Measurements from ENCODE around the gene CD248.
"Not testable (repeated sequence)": the region's sequence is repeated elsewhere in the genome, so short reads cannot be mapped to it uniquely, and the experiment has no call there.

- not testable (repeated sequence) for TF ChIP-seq CTCF, POLR2A (IDR thresholded peaks at IDR 0.05)
Measured at GRCh38 chr11:66310803-66311440, 5.9 kb downstream of the CD248 start.
